K562 (cell line): ENCODE data around the gene RBBP8. TPM values are rescaled to one million over a fixed set of nuclear protein-coding genes. Genes with fewer than 3 reads are reported as not detected.

Experiments
- FOXA3 ChIP-seq, 2 experiments: fragments of 450-650 bp in 1 of 2; sonication (generic) in 1 of 2; formaldehyde crosslinking; IDR thresholded peaks in 1 of 2; conservative IDR thresholded peaks in 1 of 2; 2 replicates each; pipeline versions ENCODE4 v1.4.0 to v1.8.0; 2020 to 2022; ENCODE audit warnings: mild to moderate bottlenecking in 2 of 2, missing genetic modification reagents in 1 of 2
- SPI1 ChIP-seq: IDR thresholded peaks from 2 replicates; pipeline ENCODE4 v1.6.1; 2011; ENCODE audit warnings: low read depth, low read length, control low read depth, borderline replicate concordance
- TRIM24 ChIP-seq, 2 experiments: fragments of 450-650 bp; IDR thresholded peaks; 2 replicates each; pipeline ENCODE4 v1.6.1; 2016
- ZFP1 ChIP-seq: fragments of 450-650 bp; formaldehyde crosslinking; IDR thresholded peaks from 2 replicates; pipeline ENCODE4 v1.4.0; 2020; ENCODE audit warnings: mild to moderate bottlenecking, mixed read lengths
- polyA plus RNA-seq, 8 experiments: library from polyadenylated mRNA; depleted of rRNA in 4 of 8; stranded (reverse) in 5 of 8; unstranded in 3 of 8; fragments of >200 nt; fragmentation: Nextera tagmentation in 2 of 8; fragmentation: Illumina TruSeq in 1 of 8; extraction: Ambion mirVana in 2 of 8; extraction: Trizol in 1 of 8; gene quantifications; 2 replicates each; pipeline versions ENCODE4 v1.2.1 to v1.2.3, GENCODE V29; 2011 to 2014; ENCODE audit warnings: inconsistent platforms in 1 of 8, missing spikeins in 1 of 8
- total RNA-seq, 7 experiments: library from RNA; depleted of rRNA in 6 of 7; stranded (reverse); fragments of >200 nt in 6 of 7; fragmentation: Illumina TruSeq in 2 of 7; extraction: Trizol in 2 of 7; gene quantifications; 2 replicates each; pipeline versions ENCODE4 v1.2.1 to v1.2.3, GENCODE V29; 2011 to 2021; ENCODE audit warnings: low replicate concordance in 1 of 7
- TF ChIP-seq, protein P1 (sequence below), 2 experiments: IDR thresholded peaks in 1 of 2; conservative IDR thresholded peaks in 1 of 2; 2 replicates each; pipeline ENCODE4 v1.6.1; 2016; ENCODE audit warnings: low read depth in 2 of 2, mild to moderate bottlenecking in 1 of 2, missing compliant biosample characterization in 1 of 2, missing genetic modification characterization in 1 of 2, moderate library complexity in 1 of 2
- TF ChIP-seq, protein P2 (sequence below): fragments of 450-650 bp; IDR thresholded peaks from 2 replicates; pipeline ENCODE4 v1.6.1; 2016; ENCODE audit warnings: low read depth

The RBBP8 gene
- total and polyA plus RNA-seq, 9 of the 15 experiments (the other 6 are each of a cell fraction or from before 2014, with no cell fraction given), result 28.4 to 63.1 (median 48.9) TPM

DNA sequence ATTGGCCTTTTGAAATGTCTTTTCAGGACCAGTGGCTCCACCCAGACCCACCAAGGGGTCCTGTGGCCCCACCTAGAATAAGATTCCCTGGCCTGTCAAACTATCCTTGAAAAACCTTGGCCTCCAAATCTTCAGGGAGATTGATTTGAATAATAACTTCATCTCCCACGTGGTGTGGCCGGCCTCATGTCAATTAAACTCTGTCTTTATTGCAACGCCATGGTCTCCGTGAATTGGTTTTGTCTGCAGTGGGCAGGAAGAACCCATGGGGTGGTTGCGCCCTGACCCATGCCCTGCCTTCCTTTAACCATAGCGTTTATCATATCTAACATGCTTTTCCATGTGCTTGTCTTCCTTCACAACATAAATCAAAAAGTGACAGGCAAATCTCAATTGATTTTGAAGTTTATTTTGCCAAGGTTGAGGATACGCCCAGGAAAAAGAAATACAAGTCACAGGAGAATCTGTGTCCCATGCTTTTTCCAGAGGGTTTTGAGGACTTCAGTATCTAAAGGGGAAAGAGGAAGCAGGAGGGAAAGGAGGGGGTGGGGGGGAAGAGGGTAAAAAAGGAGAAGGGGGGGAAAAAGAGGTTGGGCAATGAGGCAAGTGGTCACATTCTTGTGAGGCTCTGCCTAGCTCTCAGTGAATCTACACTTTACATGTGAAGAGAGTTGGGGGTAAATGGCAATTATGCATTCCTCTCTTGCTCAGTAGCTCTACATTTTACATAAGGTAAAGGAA is 135.6 kb downstream of the RBBP8 start (continued):
- TF ChIP-seq, protein P1, sequence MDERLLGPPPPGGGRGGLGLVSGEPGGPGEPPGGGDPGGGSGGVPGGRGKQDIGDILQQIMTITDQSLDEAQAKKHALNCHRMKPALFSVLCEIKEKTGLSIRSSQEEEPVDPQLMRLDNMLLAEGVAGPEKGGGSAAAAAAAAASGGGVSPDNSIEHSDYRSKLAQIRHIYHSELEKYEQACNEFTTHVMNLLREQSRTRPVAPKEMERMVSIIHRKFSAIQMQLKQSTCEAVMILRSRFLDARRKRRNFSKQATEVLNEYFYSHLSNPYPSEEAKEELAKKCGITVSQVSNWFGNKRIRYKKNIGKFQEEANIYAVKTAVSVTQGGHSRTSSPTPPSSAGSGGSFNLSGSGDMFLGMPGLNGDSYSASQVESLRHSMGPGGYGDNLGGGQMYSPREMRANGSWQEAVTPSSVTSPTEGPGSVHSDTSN (CRISPR knock-in tag; IDR thresholded peaks at IDR 0.05; ENCODE audit: low read depth), result no peak
- TF ChIP-seq, protein P1 (tag; conservative IDR thresholded peaks at IDR 0.05; ENCODE audit: low read depth), result peak; percentile 59
- TF ChIP-seq ZFP1 (CRISPR knock-in tag) (no peak), TRIM24 (IDR thresholded peaks at IDR 0.05) (no peak), SPI1 (0 out of 2 replicates have a peak, but pooled peaks have one; percentile 2), FOXA3 (CRISPR knock-in tag; conservative IDR thresholded peaks at IDR 0.05 in 1 of 2, IDR thresholded peaks at IDR 0.05 in 1 of 2) (no peak)
- TF ChIP-seq, protein P2, sequence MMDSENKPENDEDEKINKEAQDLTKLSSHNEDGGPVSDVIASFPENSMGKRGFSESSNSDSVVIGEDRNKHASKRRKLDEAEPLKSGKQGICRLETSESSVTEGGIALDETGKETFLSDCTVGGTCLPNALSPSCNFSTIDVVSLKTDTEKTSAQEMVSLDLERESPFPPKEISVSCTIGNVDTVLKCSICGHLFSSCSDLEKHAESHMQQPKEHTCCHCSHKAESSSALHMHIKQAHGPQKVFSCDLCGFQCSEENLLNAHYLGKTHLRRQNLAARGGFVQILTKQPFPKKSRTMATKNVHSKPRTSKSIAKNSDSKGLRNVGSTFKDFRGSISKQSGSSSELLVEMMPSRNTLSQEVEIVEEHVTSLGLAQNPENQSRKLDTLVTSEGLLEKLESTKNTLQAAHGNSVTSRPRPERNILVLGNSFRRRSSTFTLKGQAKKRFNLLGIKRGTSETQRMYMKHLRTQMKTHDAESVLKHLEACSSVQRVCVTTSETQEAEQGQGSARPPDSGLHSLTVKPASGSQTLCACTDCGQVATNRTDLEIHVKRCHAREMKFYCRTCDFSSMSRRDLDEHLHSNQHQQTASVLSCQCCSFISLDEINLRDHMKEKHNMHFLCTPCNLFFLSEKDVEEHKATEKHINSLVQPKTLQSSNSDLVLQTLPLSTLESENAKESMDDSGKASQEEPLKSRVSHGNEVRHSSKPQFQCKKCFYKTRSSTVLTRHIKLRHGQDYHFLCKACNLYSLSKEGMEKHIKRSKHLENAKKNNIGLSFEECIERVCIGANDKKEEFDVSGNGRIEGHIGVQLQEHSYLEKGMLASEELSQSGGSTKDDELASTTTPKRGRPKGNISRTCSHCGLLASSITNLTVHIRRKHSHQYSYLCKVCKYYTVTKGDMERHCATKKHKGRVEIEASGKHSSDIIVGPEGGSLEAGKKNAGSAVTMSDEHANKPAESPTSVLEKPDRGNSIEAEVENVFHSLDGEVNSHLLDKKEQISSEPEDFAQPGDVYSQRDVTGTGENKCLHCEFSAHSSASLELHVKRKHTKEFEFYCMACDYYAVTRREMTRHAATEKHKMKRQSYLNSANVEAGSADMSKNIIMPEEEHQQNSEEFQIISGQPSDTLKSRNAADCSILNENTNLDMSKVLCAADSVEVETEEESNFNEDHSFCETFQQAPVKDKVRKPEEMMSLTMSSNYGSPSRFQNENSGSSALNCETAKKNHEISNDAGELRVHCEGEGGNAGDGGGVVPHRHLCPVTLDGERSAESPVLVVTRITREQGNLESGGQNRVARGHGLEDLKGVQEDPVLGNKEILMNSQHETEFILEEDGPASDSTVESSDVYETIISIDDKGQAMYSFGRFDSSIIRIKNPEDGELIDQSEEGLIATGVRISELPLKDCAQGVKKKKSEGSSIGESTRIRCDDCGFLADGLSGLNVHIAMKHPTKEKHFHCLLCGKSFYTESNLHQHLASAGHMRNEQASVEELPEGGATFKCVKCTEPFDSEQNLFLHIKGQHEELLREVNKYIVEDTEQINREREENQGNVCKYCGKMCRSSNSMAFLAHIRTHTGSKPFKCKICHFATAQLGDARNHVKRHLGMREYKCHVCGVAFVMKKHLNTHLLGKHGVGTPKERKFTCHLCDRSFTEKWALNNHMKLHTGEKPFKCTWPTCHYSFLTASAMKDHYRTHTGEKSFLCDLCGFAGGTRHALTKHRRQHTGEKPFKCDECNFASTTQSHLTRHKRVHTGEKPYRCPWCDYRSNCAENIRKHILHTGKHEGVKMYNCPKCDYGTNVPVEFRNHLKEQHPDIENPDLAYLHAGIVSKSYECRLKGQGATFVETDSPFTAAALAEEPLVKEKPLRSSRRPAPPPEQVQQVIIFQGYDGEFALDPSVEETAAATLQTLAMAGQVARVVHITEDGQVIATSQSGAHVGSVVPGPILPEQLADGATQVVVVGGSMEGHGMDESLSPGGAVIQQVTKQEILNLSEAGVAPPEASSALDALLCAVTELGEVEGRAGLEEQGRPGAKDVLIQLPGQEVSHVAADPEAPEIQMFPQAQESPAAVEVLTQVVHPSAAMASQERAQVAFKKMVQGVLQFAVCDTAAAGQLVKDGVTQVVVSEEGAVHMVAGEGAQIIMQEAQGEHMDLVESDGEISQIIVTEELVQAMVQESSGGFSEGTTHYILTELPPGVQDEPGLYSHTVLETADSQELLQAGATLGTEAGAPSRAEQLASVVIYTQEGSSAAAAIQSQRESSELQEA, result no peak
- TF ChIP-seq, all 486 proteins: peak for 5
